PC-3 (cell line): ENCODE results near the gene SETBP1. TPM values are rescaled to one million over a fixed set of nuclear protein-coding genes. Genes with fewer than 3 reads are reported as not detected.

Experiments
- ATAC-seq: fragments of 200-7000 bp; cut with Tn5 transposase; 2 replicates; pipeline ENCODE4 v1.9.1; 2020; ENCODE audit warnings: mild to moderate bottlenecking, moderate library complexity
- BruUV-seq: library from RNA; stranded (reverse); fragments of 400-500 nt; replicated peaks from 2 replicates; lab custom pipeline; 2021; lab: Mats Ljungman, UMichigan
- CTCF ChIA-PET: fragments of 300-600 bp; sonication (Branson Sonifier 250); formaldehyde crosslinking; loops from one replicate; lab custom pipeline; 2022; ENCODE audit warnings: antibody characterized with exemption; lab: Charles Lee
- POLR2A ChIA-PET: fragments of 300-600 bp; sonication (Branson Sonifier 250); formaldehyde crosslinking; loops from one replicate; lab custom pipeline; 2022; ENCODE audit warnings: antibody characterized with exemption; ENCODE audit not compliant: unreplicated experiment; lab: Charles Lee
- DNase-seq: peaks from one replicate; pipeline ENCODE4 v3.0.0-alpha.2; 2015
- H2AFZ ChIP-seq: fragments of 300-600 bp; sonication (generic); 2 replicates; pipeline ENCODE4 v1.6.0; 2016; ENCODE audit warnings: antibody characterized with exemption, low read length
- H3F3A ChIP-seq: fragments of 300-600 bp; sonication (generic); one replicate; pipeline ENCODE4 v1.6.0; 2017; ENCODE audit warnings: antibody characterized with exemption, low read length, control low read depth, mild to moderate bottlenecking; ENCODE audit not compliant: unreplicated experiment
- H3K27ac ChIP-seq: fragments of 300-600 bp; sonication (generic); 2 replicates; pipeline ENCODE4 v1.5.1; 2016; ENCODE audit warnings: mild to moderate bottlenecking, low read length
- H3K27me3 ChIP-seq: fragments of 300-600 bp; sonication (generic); 2 replicates; pipeline ENCODE4 v1.6.1; 2016; ENCODE audit warnings: low read length, mixed read lengths
- H3K36me3 ChIP-seq: fragments of 300-600 bp; sonication (generic); 2 replicates; pipeline ENCODE4 v1.6.1; 2016; ENCODE audit warnings: low read depth, mixed run types, low read length, mixed read lengths
- H3K4me1 ChIP-seq: fragments of 300-600 bp; sonication (generic); 2 replicates; pipeline ENCODE4 v1.5.1; 2016; ENCODE audit warnings: low read length; ENCODE audit not compliant: insufficient read depth
- H3K4me2 ChIP-seq: fragments of 300-600 bp; sonication (generic); 2 replicates; pipeline ENCODE4 v1.6.0; 2016; ENCODE audit warnings: low read length
- H3K4me3 ChIP-seq: fragments of 300-600 bp; sonication (generic); 2 replicates; pipeline ENCODE4 v1.5.1; 2016; ENCODE audit warnings: mild to moderate bottlenecking, low read length, mixed read lengths
- H3K79me2 ChIP-seq: fragments of 300-600 bp; sonication (generic); 2 replicates; pipeline ENCODE4 v1.6.1; 2017; ENCODE audit warnings: low read length, mixed read lengths
- H3K9ac ChIP-seq: fragments of 300-600 bp; sonication (generic); 2 replicates; pipeline ENCODE4 v1.6.0; 2016; ENCODE audit warnings: mild to moderate bottlenecking, low read length
- H3K9me2 ChIP-seq: fragments of 300-600 bp; sonication (generic); replicated peaks from 2 replicates; pipeline ENCODE4 v1.6.1; 2016; ENCODE audit warnings: mixed run types, low read length, mixed read lengths
- H3K9me3 ChIP-seq: fragments of 300-600 bp; sonication (generic); 2 replicates; pipeline ENCODE4 v1.6.1; 2016; ENCODE audit warnings: low read length, mixed read lengths
- H4K20me1 ChIP-seq: fragments of 300-600 bp; sonication (generic); 2 replicates; pipeline ENCODE4 v1.6.1; 2016; ENCODE audit warnings: low read length, mixed read lengths
- CTCF ChIP-seq: fragments of 300-600 bp; sonication (generic); conservative IDR thresholded peaks from 2 replicates; pipeline ENCODE4 v1.5.1; 2017; ENCODE audit warnings: antibody characterized with exemption, low read depth, mild to moderate bottlenecking, low read length
- EZH2 ChIP-seq: fragments of 300-600 bp; sonication (generic); IDR thresholded peaks from one replicate; pipeline ENCODE4 v1.6.1; 2017; ENCODE audit warnings: antibody characterized with exemption, mild to moderate bottlenecking, low read length; ENCODE audit not compliant: unreplicated experiment
- EZH2phosphoT487 ChIP-seq: fragments of 300-600 bp; sonication (generic); IDR thresholded peaks from 2 replicates; pipeline ENCODE4 v1.6.1; 2018; ENCODE audit warnings: mild to moderate bottlenecking, antibody characterized with exemption, low read length, borderline replicate concordance
- intact Hi-C: fragments of 100-400 bp; cut with micrococcal nuclease; formaldehyde crosslinking; loops from 2 replicates; pipeline ENCODE4 v1.9.0; 2023
- total RNA-seq: library from RNA; depleted of rRNA; stranded (reverse); fragments of >200 nt; gene quantifications from 2 replicates; pipeline ENCODE4 v1.2.3, GENCODE V29; 2014

Gene SETBP1
- total RNA-seq, 1 experiment from 2014 or later: 2.3 TPM

GRCh38 chr18:44635546-44635945, 45.1 kb upstream of the SETBP1 start:
- Histone ChIP-seq H3K36me3 (no peaks in the 10 kb centered on the region), H3K9me2 (no peaks in the 10 kb centered on the region), H4K20me1 (no peaks in the 10 kb centered on the region), H2AFZ (no peak overlapping the region), H3K27me3 (no peaks in the 10 kb centered on the region), H3K9ac (no peak overlapping the region), H3K4me1 (peaks cover 21% of the 10 kb centered on the region), H3K4me3 (no peak overlapping the region), H3K4me2 (no peak overlapping the region), H3K9me3 (no peaks in the 10 kb centered on the region), H3K79me2 (no peaks in the 10 kb centered on the region), H3F3A (no peaks in the 10 kb centered on the region), H3K27ac (no peak overlapping the region)
- DNase-seq (no peak), ATAC-seq (no peak)
- ChIA-PET POLR2A (no interaction called here), CTCF (no interaction called here)
- BruUV-seq: no TSS peak
- intact Hi-C loops: no loop called here
- TF ChIP-seq EZH2phosphoT487: no peak
- no peak for TF ChIP-seq CTCF
- TF ChIP-seq EZH2: no peak

DNA sequence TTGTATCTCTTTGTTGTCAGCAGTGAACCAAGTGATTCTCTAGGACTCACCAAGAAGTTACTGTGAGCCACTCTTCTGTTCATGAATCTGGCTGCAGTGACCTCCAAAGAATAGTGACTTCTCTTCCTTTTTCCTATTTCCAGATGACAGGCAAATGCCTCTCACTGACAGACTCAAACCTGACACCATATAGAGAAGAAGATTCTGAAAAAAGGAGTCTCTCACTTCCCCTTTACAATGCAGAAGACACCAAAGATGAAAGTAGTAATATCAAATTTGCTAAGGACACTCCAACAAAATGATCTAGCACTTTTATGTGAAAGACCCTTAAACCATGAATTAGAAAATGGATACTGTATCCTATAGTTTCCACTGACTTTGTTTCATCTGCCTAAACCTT, 44.4 kb upstream of the SETBP1 start:
- intact Hi-C loops: loop anchor here (2.0 kb wide), 1 partner anchor 33 kb away; no protein-coding TSS in a partner anchor
- H3K9ac ChIP-seq: no peak overlapping the region
- no peaks in the 10 kb centered on the region for H3K79me2 ChIP-seq
- H4K20me1 ChIP-seq: no peaks in the 10 kb centered on the region
- ChIA-PET CTCF (no interaction called here), POLR2A (no interaction called here)
- no peaks in the 10 kb centered on the region for H3K27me3 ChIP-seq
- no peak overlapping the region for H3K4me2 ChIP-seq
- no peaks in the 10 kb centered on the region for H3K9me3 ChIP-seq
- H3K9me2 ChIP-seq: no peaks in the 10 kb centered on the region
- H3K36me3 ChIP-seq: no peaks in the 10 kb centered on the region
- no peak for DNase-seq
- no TSS peak for BruUV-seq
- H2AFZ ChIP-seq: no peak overlapping the region
- peaks cover 21% of the 10 kb centered on the region for H3K4me1 ChIP-seq
- H3K4me3 ChIP-seq: no peak overlapping the region
- no peak for ATAC-seq
- no peak overlapping the region for H3K27ac ChIP-seq
- TF ChIP-seq CTCF (no peak), EZH2phosphoT487 (no peak), EZH2 (no peak)
- no peaks in the 10 kb centered on the region for H3F3A ChIP-seq

DNA sequence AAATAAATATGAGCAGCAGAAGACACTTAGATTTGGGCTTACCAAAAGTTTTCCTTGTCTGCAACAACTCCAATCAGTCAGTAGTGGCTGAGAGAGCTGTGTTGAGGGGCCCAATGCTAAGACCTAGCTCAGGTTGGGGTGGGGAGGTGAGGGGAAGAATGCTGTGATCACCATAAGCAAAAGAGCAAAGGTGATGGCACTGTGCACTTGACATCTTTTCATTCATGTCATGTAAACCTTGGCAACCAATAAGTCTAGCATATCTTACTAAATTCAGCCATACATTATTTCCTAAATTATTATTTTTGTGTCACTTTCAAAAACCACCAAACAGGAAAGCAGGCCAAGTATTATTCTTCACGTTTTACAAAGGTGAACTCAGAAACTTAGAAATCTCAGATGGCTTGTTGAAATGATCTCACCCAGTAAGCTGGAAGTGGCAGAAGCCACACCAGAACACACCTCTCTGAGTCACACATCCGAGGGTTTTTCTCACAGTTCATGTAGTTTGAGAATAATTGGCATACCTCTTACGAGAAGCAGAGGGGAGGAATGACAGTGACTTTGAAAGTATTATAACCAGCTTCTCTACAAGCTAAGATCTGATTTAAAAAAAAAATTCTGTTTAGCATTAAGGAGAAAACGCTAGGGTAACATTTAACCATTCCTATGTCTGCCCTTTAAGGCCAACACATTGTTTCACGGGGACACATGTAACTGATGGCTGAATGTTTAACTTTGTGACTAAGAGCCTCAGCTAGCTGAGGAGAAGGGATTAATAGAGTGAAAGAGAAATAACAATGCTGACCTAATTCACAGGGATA, 43.3 kb upstream of the SETBP1 start:
- BruUV-seq: no TSS peak
- Histone ChIP-seq H3K9me3 (no peaks in the 10 kb centered on the region), H3F3A (no peaks in the 10 kb centered on the region), H2AFZ (no peak overlapping the region), H3K4me2 (peak overlapping the region; percentile 65), H3K4me1 (peaks cover 21% of the 10 kb centered on the region), H3K36me3 (no peaks in the 10 kb centered on the region), H3K9ac (no peak overlapping the region), H3K9me2 (no peaks in the 10 kb centered on the region), H4K20me1 (no peaks in the 10 kb centered on the region), H3K27me3 (no peaks in the 10 kb centered on the region), H3K4me3 (0 out of 2 replicates have a peak overlapping the region, but pooled peaks have one; percentile 33), H3K79me2 (no peaks in the 10 kb centered on the region), H3K27ac (peak overlapping the region; percentile 79)
- ChIA-PET POLR2A (no interaction called here), CTCF (no interaction called here)
- DNase-seq (peak; percentile 65), ATAC-seq (peak; percentile 91)
- TF ChIP-seq EZH2 (no peak), CTCF (no peak), EZH2phosphoT487 (no peak)
- intact Hi-C loops: loop anchor here (2.0 kb wide), 1 partner anchor 35 kb away; no protein-coding TSS in a partner anchor
